ENCODE results near the gene ANXA4.

DNA sequence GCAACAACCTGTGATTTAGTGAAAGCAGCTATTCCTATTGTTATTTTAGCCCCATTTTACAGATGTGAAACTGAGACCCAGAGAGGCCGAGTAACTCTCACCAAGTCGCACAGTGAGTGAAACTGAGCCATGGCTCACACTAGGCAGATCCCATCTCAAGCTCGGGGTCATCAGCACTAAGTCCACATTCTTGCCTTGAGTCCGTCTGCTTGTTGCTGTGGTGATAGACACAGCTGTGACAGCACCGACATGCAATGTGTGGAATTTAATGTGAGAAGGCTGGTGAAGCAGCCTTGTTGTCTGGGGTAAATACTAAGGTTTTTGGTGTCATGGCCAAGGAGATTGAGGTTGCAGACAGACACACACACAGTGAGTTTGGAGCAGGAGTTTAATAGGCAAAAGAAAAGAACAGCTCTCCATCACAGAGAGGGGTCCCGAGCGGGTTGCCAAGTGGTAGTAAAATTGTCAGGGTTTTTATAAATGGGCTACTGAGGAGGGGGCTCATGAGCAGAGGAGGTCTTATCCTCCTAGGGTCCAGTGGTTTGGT, 47.3 kb downstream of the ANXA4 start:
- TF ChIP-seq EZH2 (IDR thresholded peaks at IDR 0.05; ENCODE audit: low read depth): no peak
- TF ChIP-seq, protein P1, sequence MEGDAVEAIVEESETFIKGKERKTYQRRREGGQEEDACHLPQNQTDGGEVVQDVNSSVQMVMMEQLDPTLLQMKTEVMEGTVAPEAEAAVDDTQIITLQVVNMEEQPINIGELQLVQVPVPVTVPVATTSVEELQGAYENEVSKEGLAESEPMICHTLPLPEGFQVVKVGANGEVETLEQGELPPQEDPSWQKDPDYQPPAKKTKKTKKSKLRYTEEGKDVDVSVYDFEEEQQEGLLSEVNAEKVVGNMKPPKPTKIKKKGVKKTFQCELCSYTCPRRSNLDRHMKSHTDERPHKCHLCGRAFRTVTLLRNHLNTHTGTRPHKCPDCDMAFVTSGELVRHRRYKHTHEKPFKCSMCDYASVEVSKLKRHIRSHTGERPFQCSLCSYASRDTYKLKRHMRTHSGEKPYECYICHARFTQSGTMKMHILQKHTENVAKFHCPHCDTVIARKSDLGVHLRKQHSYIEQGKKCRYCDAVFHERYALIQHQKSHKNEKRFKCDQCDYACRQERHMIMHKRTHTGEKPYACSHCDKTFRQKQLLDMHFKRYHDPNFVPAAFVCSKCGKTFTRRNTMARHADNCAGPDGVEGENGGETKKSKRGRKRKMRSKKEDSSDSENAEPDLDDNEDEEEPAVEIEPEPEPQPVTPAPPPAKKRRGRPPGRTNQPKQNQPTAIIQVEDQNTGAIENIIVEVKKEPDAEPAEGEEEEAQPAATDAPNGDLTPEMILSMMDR (conservative IDR thresholded peaks at IDR 0.05): no peak
